WERI-Rb-1 (cell line): ENCODE results near the gene PTPRM.

Experiments
- DNase-seq: peaks from one replicate; pipeline ENCODE4 v3.0.0-alpha.2; 2020
- H3K27ac ChIP-seq: fragments of 250-450 bp; sonication (Bioruptor Pico); 2 replicates; pipeline ENCODE4 v1.5.1; 2020; ENCODE audit warnings: mild to moderate bottlenecking, moderate library complexity
- H3K27me3 ChIP-seq: fragments of 250-450 bp; sonication (Bioruptor Pico); 2 replicates; pipeline ENCODE4 v1.5.1; 2021; ENCODE audit warnings: mild to moderate bottlenecking, low read depth, moderate library complexity; ENCODE audit not compliant: insufficient read depth, severe bottlenecking
- H3K36me3 ChIP-seq: fragments of 250-450 bp; sonication (Bioruptor Pico); 2 replicates; pipeline ENCODE4 v1.5.1; 2020; ENCODE audit warnings: mild to moderate bottlenecking, moderate library complexity
- H3K4me3 ChIP-seq: 2 replicates; pipeline ENCODE4 v1.5.1; 2011; ENCODE audit warnings: low read depth, mild to moderate bottlenecking, control low read depth, low read length
- H3K9me3 ChIP-seq: fragments of 250-450 bp; sonication (Bioruptor Pico); 2 replicates; pipeline ENCODE4 v1.5.1; 2021; ENCODE audit warnings: mild to moderate bottlenecking, moderate library complexity; ENCODE audit not compliant: severe bottlenecking
- TF ChIP-seq, protein P1 (sequence below): IDR thresholded peaks from 2 replicates; pipeline ENCODE4 v1.5.1; 2011; ENCODE audit warnings: low read depth, mild to moderate bottlenecking, control low read depth, inconsistent platforms, low read length

The PTPRM gene

DNA sequence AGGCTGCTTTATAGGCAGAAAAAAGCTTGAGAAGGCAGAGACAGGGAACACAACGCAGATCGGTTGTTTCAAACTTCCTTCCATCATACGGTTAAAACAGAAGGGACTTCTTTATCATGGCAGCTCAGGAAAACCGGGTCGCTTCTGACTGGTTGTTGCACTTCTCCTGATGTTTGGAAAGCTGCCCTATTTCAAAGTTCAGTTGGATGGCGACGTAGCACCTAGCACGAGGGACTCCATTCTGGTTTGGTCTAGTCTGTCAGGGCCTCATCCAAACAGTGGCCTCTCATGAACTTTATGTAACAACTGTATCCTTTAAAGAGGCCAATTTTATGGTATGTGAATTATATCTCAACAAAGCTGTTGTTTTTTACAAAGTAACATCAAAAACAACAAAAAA lies 832.0 kb downstream of the PTPRM start:
- no peak overlapping the region for H3K27ac ChIP-seq
- TF ChIP-seq, protein P1, sequence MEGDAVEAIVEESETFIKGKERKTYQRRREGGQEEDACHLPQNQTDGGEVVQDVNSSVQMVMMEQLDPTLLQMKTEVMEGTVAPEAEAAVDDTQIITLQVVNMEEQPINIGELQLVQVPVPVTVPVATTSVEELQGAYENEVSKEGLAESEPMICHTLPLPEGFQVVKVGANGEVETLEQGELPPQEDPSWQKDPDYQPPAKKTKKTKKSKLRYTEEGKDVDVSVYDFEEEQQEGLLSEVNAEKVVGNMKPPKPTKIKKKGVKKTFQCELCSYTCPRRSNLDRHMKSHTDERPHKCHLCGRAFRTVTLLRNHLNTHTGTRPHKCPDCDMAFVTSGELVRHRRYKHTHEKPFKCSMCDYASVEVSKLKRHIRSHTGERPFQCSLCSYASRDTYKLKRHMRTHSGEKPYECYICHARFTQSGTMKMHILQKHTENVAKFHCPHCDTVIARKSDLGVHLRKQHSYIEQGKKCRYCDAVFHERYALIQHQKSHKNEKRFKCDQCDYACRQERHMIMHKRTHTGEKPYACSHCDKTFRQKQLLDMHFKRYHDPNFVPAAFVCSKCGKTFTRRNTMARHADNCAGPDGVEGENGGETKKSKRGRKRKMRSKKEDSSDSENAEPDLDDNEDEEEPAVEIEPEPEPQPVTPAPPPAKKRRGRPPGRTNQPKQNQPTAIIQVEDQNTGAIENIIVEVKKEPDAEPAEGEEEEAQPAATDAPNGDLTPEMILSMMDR: no peak
- no peaks in the 10 kb centered on the region for H3K36me3 ChIP-seq
- H3K9me3 ChIP-seq: no peaks in the 10 kb centered on the region
- H3K27me3 ChIP-seq: no peaks in the 10 kb centered on the region
- H3K4me3 ChIP-seq: no peak overlapping the region
- no peak for DNase-seq

DNA sequence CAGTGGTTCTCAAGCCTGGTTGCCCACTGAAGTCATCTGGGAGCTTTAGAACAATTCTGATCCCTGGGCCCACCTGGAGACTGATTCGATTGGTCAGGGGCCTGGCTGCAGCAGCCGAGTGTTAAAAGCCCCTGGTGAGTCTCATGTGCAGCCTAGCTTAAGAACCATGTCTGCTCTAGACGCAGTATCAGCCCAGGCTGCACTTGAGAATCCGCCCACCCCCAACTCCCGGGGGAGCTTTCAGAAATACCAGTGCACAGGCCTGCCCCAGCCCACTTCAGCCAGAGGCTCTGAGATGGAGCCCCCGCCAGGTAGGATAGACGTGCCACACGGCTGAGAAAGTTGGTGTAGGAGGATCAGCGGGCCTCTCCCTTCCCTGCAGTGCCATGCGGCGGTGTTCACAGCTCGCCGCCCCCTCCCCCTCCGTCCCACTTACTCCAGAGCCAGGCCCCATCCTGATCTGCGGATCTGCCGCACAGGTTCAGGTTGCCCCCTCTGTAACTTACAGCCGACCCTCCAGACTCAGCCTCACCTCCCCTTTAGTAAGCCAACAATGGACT lies 833.2 kb downstream of the PTPRM start:
- no peaks in the 10 kb centered on the region for H3K36me3 ChIP-seq
- H3K9me3 ChIP-seq: no peaks in the 10 kb centered on the region
- no peak overlapping the region for H3K27ac ChIP-seq
- DNase-seq: no peak
- no peaks in the 10 kb centered on the region for H3K27me3 ChIP-seq
- TF ChIP-seq, protein P1: no peak
- no peak overlapping the region for H3K4me3 ChIP-seq

DNA sequence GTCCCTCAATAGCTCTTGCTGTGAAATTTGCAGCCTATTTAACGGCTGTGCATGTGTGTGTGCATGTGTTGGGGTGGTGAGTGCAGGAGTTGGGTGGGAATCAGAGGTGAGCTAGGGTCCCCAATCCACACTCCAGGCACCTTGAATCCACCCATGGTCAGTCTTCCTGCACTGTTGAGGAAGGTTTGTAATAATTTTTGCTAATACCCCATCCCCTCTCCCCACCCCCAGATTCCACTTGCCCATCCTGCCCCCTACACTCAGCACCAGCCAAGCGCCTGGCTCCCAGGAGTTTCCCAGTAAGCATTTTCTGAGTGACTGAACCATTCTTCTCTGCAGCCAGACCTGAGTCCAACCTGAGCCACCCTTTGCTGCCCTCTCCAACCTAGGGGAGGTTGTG lies 833.7 kb downstream of the PTPRM start:
- Histone ChIP-seq H3K27ac (no peak overlapping the region), H3K27me3 (no peaks in the 10 kb centered on the region), H3K36me3 (no peaks in the 10 kb centered on the region), H3K9me3 (no peaks in the 10 kb centered on the region), H3K4me3 (no peak overlapping the region)
- TF ChIP-seq, protein P1: no peak
- no peak for DNase-seq

DNA sequence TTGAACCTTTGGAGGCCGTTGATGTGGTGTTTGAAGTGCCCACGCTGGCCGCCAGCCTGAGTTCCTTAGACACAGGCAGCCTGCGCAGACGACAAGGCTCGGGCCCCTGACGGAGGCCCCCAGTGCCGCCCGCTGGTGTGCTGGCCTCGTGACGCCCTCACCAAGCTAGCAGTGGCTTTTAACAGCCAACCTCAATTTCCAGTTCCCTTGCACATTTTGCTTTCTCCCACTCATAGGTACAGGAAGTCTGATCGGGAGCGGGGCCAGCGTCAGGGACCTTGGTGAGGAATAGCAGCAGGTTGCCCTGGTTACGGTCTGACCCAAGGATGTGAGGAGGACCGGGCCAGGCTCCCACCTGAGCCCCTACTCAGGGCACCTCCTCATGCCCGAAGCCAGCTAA lies 834.5 kb downstream of the PTPRM start:
- H3K9me3 ChIP-seq: no peaks in the 10 kb centered on the region
- no peak for DNase-seq
- TF ChIP-seq, protein P1: no peak
- H3K36me3 ChIP-seq: no peaks in the 10 kb centered on the region
- H3K27ac ChIP-seq: no peak overlapping the region
- no peak overlapping the region for H3K4me3 ChIP-seq
- no peaks in the 10 kb centered on the region for H3K27me3 ChIP-seq

DNA sequence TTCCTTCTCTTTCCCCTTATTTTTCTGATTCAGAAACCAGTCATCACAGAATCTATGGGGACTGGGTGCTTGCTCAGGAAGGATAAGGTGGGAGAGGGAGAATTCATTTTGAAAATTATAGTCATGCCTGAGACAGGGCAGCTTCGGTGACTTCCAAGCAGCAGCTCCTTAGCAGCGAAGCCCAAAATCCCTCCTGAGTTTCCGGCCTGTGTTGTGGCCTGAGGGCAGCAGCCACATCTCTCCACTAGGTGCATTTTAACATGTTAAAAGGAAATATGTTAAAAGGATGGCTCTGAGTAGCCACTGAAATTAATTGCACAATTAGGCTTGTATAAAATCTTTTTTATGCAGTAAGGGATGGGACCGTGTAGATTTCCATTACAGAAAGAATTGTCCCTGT lies 835.1 kb downstream of the PTPRM start:
- no peaks in the 10 kb centered on the region for H3K9me3 ChIP-seq
- TF ChIP-seq, protein P1: no peak
- H3K27me3 ChIP-seq: no peaks in the 10 kb centered on the region
- no peak overlapping the region for H3K27ac ChIP-seq
- H3K4me3 ChIP-seq: no peak overlapping the region
- no peaks in the 10 kb centered on the region for H3K36me3 ChIP-seq
- DNase-seq: no peak

DNA sequence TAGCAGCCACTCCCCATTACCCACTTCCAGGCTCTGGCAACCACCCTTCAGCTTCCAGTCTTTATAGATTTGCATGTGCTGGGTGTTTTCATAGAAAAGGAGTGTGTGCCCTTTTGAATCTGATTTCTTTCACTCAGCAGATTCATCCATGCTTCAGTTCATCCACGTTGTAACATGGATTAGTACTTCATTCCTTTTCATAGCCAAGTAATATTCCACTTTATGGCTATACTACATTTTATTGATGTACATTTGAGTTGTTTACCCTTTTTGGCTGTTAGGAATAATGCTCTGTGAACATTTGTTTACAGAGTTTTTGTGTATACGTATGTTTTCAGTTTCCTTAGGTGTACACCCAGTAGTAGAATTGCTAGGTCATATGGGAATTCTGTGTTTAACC lies 836.6 kb downstream of the PTPRM start:
- Histone ChIP-seq H3K36me3 (no peaks in the 10 kb centered on the region), H3K27me3 (no peaks in the 10 kb centered on the region), H3K9me3 (no peaks in the 10 kb centered on the region), H3K4me3 (no peak overlapping the region), H3K27ac (no peak overlapping the region)
- DNase-seq: no peak
- TF ChIP-seq, protein P1: no peak
